ENCODE data around the gene GPT2.

The GPT2 gene

GRCh38 chr16:46907061-46907774 lies 23.1 kb downstream of the GPT2 start:
- H3K4me3 ChIP-seq (replicated peaks; ENCODE audit: low read depth, low read length) = no peak overlapping the region
- TF ChIP-seq, protein P1, sequence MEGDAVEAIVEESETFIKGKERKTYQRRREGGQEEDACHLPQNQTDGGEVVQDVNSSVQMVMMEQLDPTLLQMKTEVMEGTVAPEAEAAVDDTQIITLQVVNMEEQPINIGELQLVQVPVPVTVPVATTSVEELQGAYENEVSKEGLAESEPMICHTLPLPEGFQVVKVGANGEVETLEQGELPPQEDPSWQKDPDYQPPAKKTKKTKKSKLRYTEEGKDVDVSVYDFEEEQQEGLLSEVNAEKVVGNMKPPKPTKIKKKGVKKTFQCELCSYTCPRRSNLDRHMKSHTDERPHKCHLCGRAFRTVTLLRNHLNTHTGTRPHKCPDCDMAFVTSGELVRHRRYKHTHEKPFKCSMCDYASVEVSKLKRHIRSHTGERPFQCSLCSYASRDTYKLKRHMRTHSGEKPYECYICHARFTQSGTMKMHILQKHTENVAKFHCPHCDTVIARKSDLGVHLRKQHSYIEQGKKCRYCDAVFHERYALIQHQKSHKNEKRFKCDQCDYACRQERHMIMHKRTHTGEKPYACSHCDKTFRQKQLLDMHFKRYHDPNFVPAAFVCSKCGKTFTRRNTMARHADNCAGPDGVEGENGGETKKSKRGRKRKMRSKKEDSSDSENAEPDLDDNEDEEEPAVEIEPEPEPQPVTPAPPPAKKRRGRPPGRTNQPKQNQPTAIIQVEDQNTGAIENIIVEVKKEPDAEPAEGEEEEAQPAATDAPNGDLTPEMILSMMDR (IDR thresholded peaks at IDR 0.05; ENCODE audit: low read depth, low read length, missing control alignments) = no peak
- no peak for DNase-seq (ENCODE audit: extremely low read depth, low read depth)

DNA sequence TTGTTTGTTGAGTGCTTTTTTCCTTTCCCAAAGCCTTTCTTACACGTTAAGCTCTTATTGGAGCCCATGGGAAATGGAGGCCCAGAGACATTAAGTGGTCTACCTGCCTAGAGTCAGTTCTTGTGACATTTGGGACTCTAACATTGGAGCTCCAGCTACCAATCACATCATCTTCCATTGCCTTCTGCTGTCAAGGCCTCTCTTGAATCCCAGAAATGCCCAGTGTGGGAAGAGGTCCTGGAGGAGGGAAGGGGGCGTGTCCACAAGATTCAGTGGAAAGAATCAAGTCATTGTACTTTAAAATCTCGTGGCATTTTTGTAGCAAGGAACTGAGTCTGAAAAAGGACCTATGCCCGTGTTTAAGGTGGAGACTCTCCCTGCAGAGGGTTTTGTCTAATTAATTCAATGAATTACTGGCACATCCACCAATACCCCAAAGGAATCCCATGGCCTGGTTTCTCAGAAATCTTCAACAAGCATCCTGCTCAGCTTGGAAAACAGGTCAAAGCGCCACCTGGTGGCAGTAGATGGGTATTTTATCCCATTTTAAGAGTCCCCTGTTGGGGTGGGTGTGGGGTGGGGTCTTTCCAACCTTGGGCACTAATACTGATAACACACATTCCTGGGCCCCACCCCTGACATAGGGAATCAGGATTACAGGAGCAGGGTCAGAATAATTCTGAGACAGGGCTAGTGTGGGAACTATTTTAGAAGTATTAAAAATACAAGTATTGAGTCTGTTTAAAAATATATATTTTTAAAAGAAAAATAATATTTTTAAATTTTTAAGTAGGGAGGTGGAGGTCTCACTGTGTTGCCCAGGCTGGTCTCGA lies 24.6 kb downstream of the GPT2 start:
- H3K4me3 ChIP-seq (replicated peaks; ENCODE audit: low read depth, low read length) = no peak overlapping the region
- DNase-seq (ENCODE audit: extremely low read depth, low read depth) = peak; percentile 30

GRCh38 chr16:46911038-46911437 lies 26.9 kb downstream of the GPT2 start:
- TF ChIP-seq, protein P1 (IDR thresholded peaks at IDR 0.05; ENCODE audit: low read depth, low read length, missing control alignments) = no peak
- no peak for DNase-seq (ENCODE audit: extremely low read depth, low read depth)
- no peak overlapping the region for H3K4me3 ChIP-seq (replicated peaks; ENCODE audit: low read depth, low read length)

More for the DNA sequence above, 24.6 kb downstream of the GPT2 start:
- TF ChIP-seq, protein P1 (IDR thresholded peaks at IDR 0.05; ENCODE audit: low read depth, low read length, missing control alignments) = peak; percentile 62

GRCh38 chr16:46911650-46912049 lies 27.5 kb downstream of the GPT2 start:
- TF ChIP-seq, protein P1 (IDR thresholded peaks at IDR 0.05; ENCODE audit: low read depth, low read length, missing control alignments) = no peak
- H3K4me3 ChIP-seq (replicated peaks; ENCODE audit: low read depth, low read length) = no peak overlapping the region
- DNase-seq (ENCODE audit: extremely low read depth, low read depth) = no peak

- no peak for DNase-seq (ENCODE audit: extremely low read depth, low read depth)
- no peak overlapping the region for H3K4me3 ChIP-seq (replicated peaks; ENCODE audit: low read depth, low read length)
- TF ChIP-seq, protein P1 (IDR thresholded peaks at IDR 0.05; ENCODE audit: low read depth, low read length, missing control alignments) = no peak
Observed at GRCh38 chr16:46914556-46915201, 30.5 kb downstream of the GPT2 start.

DNA sequence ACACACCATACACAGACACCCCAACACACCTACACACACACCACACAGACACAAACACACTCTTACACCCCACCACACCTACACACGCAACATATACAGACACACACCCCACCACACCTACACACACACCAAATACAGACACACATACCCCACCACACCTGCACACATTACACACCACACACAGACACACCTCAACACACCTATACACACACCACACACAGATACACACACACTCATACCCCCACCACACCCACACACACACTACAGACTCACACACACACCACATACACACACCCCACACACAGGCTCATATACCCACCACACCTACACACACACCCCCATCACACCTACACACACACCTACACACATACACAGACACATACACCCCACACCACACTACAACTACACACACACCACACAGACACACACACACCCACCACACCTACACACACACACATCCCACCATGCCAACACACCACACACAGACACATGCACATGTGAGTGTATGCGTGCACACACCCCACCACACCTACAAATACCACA lies 31.4 kb downstream of the GPT2 start:
- DNase-seq (ENCODE audit: extremely low read depth, low read depth) = no peak
- TF ChIP-seq, protein P1 (IDR thresholded peaks at IDR 0.05; ENCODE audit: low read depth, low read length, missing control alignments) = no peak
- H3K4me3 ChIP-seq (replicated peaks; ENCODE audit: low read depth, low read length) = no peak overlapping the region

All from HFF-Myc (cell line).